WERI-Rb-1 (cell line): ENCODE data around the gene RAB42.
A peak's percentile ranks its signal among the peaks of the same experiment; 100 is the strongest.
"Not testable (repeated sequence)": the region's sequence is repeated elsewhere in the genome, so short reads cannot be mapped to it uniquely, and the experiment has no call there.

Experiments
- DNase-seq: peaks from one replicate; pipeline ENCODE4 v3.0.0-alpha.2; 2020
- H3K27ac ChIP-seq: fragments of 250-450 bp; sonication (Bioruptor Pico); 2 replicates; pipeline ENCODE4 v1.5.1; 2020; ENCODE audit warnings: mild to moderate bottlenecking, moderate library complexity
- H3K27me3 ChIP-seq: fragments of 250-450 bp; sonication (Bioruptor Pico); 2 replicates; pipeline ENCODE4 v1.5.1; 2021; ENCODE audit warnings: mild to moderate bottlenecking, low read depth, moderate library complexity; ENCODE audit not compliant: insufficient read depth, severe bottlenecking
- H3K36me3 ChIP-seq: fragments of 250-450 bp; sonication (Bioruptor Pico); 2 replicates; pipeline ENCODE4 v1.5.1; 2020; ENCODE audit warnings: mild to moderate bottlenecking, moderate library complexity
- H3K4me3 ChIP-seq: 2 replicates; pipeline ENCODE4 v1.5.1; 2011; ENCODE audit warnings: low read depth, mild to moderate bottlenecking, control low read depth, low read length
- H3K9me3 ChIP-seq: fragments of 250-450 bp; sonication (Bioruptor Pico); 2 replicates; pipeline ENCODE4 v1.5.1; 2021; ENCODE audit warnings: mild to moderate bottlenecking, moderate library complexity; ENCODE audit not compliant: severe bottlenecking
- CTCF ChIP-seq: IDR thresholded peaks from 2 replicates; pipeline ENCODE4 v1.5.1; 2011; ENCODE audit warnings: low read depth, mild to moderate bottlenecking, control low read depth, inconsistent platforms, low read length

The RAB42 gene

DNA sequence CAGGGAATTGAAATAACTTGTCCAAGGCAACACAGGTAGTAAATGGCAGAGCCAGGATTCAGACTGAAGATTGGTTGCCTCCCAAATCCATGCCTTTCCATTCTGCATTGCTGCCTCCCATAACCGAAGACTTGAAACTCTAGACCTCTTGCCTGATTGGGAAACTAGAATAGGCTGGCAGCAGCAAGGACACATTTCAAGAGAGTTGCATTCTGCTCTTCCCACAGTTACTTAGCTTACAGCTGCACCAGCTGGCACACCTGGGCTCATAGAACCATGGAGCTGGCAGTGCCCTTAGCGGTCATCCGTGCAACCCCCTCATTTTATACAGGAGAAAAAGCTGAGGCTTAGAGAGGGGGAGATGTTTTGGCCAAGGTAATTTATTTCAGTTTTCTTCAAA lies 31.2 kb upstream of the RAB42 start:
- no peaks in the 10 kb centered on the region for H3K27me3 ChIP-seq
- no peak overlapping the region for H3K4me3 ChIP-seq
- no peak for DNase-seq
- H3K36me3 ChIP-seq, result peaks cover 76% of the 10 kb centered on the region
- no peak for TF ChIP-seq CTCF
- no peaks in the 10 kb centered on the region for H3K9me3 ChIP-seq
- no peak overlapping the region for H3K27ac ChIP-seq

DNA sequence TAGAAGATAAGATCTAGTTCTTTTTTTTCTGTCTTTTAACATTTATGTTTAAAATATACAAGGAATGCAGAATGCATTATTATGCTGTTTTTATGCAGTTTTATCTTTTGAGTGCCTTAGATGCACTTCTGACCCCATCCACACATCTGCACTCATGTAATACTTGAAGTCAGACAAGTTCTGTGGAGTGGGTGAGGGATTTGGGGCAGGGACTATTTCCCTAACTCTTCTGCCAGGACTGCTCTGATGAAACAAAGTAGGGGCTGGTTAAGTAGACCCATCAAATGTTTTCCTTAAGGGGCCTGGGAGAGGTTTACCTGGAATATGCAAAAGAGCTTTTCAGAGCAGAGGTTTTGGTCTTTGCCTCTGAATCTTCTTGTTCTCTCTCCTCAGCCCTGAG lies 27.8 kb upstream of the RAB42 start:
- H3K36me3 ChIP-seq, result peaks cover 78% of the 10 kb centered on the region

GRCh38 chr1:28565040-28565439 lies 27.0 kb upstream of the RAB42 start:
- Histone ChIP-seq H3K9me3 (no peaks in the 10 kb centered on the region), H3K27ac (no peak overlapping the region), H3K27me3 (no peaks in the 10 kb centered on the region), H3K36me3 (peaks cover 71% of the 10 kb centered on the region), H3K4me3 (no peak overlapping the region)
- no peak for TF ChIP-seq CTCF
- DNase-seq, result no peak

More for the DNA sequence above, 27.8 kb upstream of the RAB42 start:
- TF ChIP-seq CTCF, result no peak
- Histone ChIP-seq H3K9me3 (no peaks in the 10 kb centered on the region), H3K4me3 (no peak overlapping the region), H3K27me3 (no peaks in the 10 kb centered on the region), H3K27ac (peak overlapping the region; percentile 24; the same call in 1 of the 2 replicates)
- no peak for DNase-seq

DNA sequence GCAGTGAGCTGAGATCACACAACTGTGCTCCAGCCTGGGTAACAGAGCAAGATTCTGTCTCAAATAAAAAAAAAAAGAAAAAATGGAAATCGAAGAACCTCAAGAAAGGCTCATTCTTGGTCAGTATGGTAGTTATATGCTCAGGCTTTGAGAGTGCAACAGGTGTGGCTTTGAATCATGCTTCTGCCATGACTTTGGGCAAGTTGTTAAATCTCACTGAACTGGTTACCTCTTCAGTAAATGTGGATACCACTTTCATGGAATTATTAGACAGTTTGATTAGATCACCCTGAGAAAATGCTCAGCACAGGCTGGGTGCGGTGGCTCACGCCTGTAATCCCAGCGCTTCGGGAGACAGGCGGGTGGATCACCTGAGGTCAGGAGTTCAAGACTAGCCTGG lies 26.3 kb upstream of the RAB42 start:
- H3K9me3 ChIP-seq, result no peaks in the 10 kb centered on the region
- H3K27ac ChIP-seq, result no peak overlapping the region
- H3K36me3 ChIP-seq, result peaks cover 66% of the 10 kb centered on the region
- TF ChIP-seq CTCF, result no peak
- H3K4me3 ChIP-seq, result no peak overlapping the region
- no peaks in the 10 kb centered on the region for H3K27me3 ChIP-seq
- DNase-seq, result no peak

DNA sequence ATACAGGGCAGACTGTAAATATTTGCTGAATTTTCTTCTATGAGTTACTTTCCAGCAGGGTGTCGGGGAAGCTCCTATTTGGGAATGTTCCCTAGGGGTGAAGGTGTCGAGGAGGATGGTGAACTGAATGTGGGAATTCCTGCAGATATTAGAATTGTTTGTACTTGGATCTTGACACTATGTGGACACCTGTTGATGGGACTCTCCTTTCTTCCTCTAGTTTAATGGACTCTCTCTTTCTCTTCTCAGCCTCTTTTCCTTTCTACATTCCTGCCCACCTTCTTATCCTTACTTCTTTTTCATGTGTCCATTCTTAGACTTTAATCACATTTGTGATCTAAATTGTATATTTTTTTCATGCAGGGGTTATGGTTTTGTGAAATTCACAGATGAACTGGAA lies 25.1 kb upstream of the RAB42 start:
- no peak overlapping the region for H3K4me3 ChIP-seq
- no peak for TF ChIP-seq CTCF
- H3K9me3 ChIP-seq, result no peaks in the 10 kb centered on the region
- no peaks in the 10 kb centered on the region for H3K27me3 ChIP-seq
- H3K27ac ChIP-seq, result no peak overlapping the region
- DNase-seq, result no peak
- peaks cover 64% of the 10 kb centered on the region for H3K36me3 ChIP-seq

DNA sequence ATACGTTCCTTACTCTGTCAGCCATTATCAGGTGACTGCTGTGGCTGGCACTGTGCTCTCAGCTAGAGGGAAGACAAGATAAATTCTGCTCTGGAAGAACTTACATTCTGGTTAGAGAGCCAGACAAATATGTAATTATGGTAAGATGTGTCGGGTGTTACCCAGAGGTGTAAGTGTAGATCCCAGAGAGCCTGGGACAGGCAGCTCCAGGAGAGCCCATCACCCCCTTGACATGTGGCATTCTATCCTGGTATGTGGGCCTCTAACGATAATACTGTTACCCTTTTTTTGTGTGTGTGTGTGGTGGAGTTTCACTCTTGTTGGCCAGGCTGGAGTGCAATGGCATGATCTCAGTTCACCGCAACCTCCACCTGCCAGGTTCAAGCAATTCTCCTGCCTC lies 20.2 kb upstream of the RAB42 start:
- H3K36me3 ChIP-seq, result peaks cover 52% of the 10 kb centered on the region
- no peaks in the 10 kb centered on the region for H3K27me3 ChIP-seq

DNA sequence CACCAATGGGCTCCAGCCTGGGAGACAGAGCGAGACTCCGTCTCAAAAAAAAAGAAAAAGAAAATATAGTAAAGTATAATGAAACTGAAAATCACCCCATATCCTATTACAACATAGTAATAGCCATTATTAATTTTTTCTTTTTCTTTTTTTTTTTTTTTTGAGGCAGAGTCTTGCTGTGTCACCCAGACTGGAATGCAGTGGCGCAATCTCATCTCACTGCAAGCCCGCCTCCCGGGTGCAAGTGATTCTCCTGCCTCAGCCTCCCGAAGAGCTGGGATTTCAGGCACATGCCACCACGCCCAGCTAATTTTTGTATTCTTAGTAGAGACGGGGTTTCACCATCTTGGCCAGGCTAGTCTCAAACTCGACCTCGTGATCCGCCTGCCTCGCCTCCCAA lies 19.2 kb upstream of the RAB42 start:
- H3K27me3 ChIP-seq, H3K27ac ChIP-seq, H3K4me3 ChIP-seq, H3K9me3 ChIP-seq, DNase-seq: not testable (repeated sequence)
- H3K36me3 ChIP-seq, result peaks cover 53% of the 10 kb centered on the region

More for the DNA sequence above, 20.2 kb upstream of the RAB42 start:
- no peak overlapping the region for H3K4me3 ChIP-seq
- DNase-seq, result no peak
- no peaks in the 10 kb centered on the region for H3K9me3 ChIP-seq
- TF ChIP-seq CTCF, result no peak
- no peak overlapping the region for H3K27ac ChIP-seq
